Coronary artery (tissue), 2 donors: Measurements from ENCODE around the gene ADGRE2.
A peak's percentile ranks its signal among the peaks of the same experiment; 100 is the strongest.

ENCODE experiments used
- DNase-seq: peaks from one replicate; pipeline ENCODE4 v3.0.0-alpha.2; 2017; ENCODE audit warnings: low spot score
- H3K27ac ChIP-seq, 2 donors: fragments of 200-600 bp; sonication (generic); one replicate each; pipeline ENCODE4 v1.5.1; 2016 to 2019
- H3K4me3 ChIP-seq: fragments of 200-600 bp; sonication (generic); 2 replicates; pipeline ENCODE4 v1.5.1; 2016; ENCODE audit warnings: mild to moderate bottlenecking, moderate library complexity
- CTCF ChIP-seq: fragments of 200-600 bp; sonication (generic); IDR thresholded peaks from one replicate; pipeline ENCODE4 v1.5.1; 2019; ENCODE audit warnings: antibody characterized with exemption

ADGRE2 gene

GRCh38 chr19:14718522-14719116 is 59.7 kb downstream of the ADGRE2 start:
- DNase-seq: no peak
- Histone ChIP-seq H3K27ac (no peak overlapping the region), H3K4me3 (peak overlapping the region; percentile 32)
- TF ChIP-seq CTCF: no peak

- Histone ChIP-seq H3K4me3 (no peak overlapping the region), H3K27ac (no peak overlapping the region)
- no peak for TF ChIP-seq CTCF
- DNase-seq: no peak
These were observed 62.5 kb downstream of the ADGRE2 start for GRCh38 chr19:14715841-14716240.

- Histone ChIP-seq H3K4me3 (no peak overlapping the region), H3K27ac (no peak overlapping the region)
- TF ChIP-seq CTCF: no peak
- DNase-seq: no peak
These were observed 73.9 kb downstream of the ADGRE2 start for GRCh38 chr19:14704450-14704849.

GRCh38 chr19:14703833-14704232 is 74.5 kb downstream of the ADGRE2 start:
- TF ChIP-seq CTCF: no peak
- H3K4me3 ChIP-seq: no peak overlapping the region
- H3K27ac ChIP-seq: no peak overlapping the region
- no peak for DNase-seq

- no peak for TF ChIP-seq CTCF
- no peak overlapping the region for H3K27ac ChIP-seq
- DNase-seq: no peak
- no peak overlapping the region for H3K4me3 ChIP-seq
These were observed 77.5 kb downstream of the ADGRE2 start for GRCh38 chr19:14700711-14701375.

GRCh38 chr19:14699641-14700040 is 78.7 kb downstream of the ADGRE2 start:
- Histone ChIP-seq H3K27ac (no peak overlapping the region), H3K4me3 (no peak overlapping the region)
- no peak for TF ChIP-seq CTCF
- no peak for DNase-seq

GRCh38 chr19:14695471-14695870 is 82.9 kb downstream of the ADGRE2 start:
- no peak for TF ChIP-seq CTCF
- Histone ChIP-seq H3K4me3 (no peak overlapping the region), H3K27ac (no peak overlapping the region)
- DNase-seq: no peak
